HUES6 (cell line): Measurements from ENCODE around the gene PIK3CB.
"Not testable (repeated sequence)": the region's sequence is repeated elsewhere in the genome, so short reads cannot be mapped to it uniquely, and the experiment has no call there.

Experiments
- H3K27ac ChIP-seq: 2 replicates; pipeline ENCODE4 v1.7.0; 2013; ENCODE audit warnings: low read depth, mild to moderate bottlenecking, low read length, inconsistent platforms
- H3K27me3 ChIP-seq: 2 replicates; pipeline ENCODE4 v1.6.1; 2013; ENCODE audit warnings: low read length; ENCODE audit not compliant: control insufficient read depth, insufficient read depth
- H3K36me3 ChIP-seq: 2 replicates; pipeline ENCODE4 v1.6.1; 2013; ENCODE audit warnings: low read length; ENCODE audit not compliant: control insufficient read depth, insufficient read depth
- H3K4me1 ChIP-seq: 2 replicates; pipeline ENCODE4 v1.6.1; 2013; ENCODE audit warnings: low read length; ENCODE audit not compliant: control insufficient read depth, insufficient read depth
- H3K4me3 ChIP-seq: 2 replicates; pipeline ENCODE4 v1.5.1; 2013; ENCODE audit warnings: low read depth, low read length
- H3K9ac ChIP-seq: one replicate; pipeline ENCODE4 v1.6.1; 2013; ENCODE audit warnings: mild to moderate bottlenecking, low read length
- H3K9me3 ChIP-seq: 2 replicates; pipeline ENCODE4 v1.6.1; 2013; ENCODE audit warnings: low read depth, low read length; ENCODE audit not compliant: control insufficient read depth, insufficient read depth

The PIK3CB gene

DNA sequence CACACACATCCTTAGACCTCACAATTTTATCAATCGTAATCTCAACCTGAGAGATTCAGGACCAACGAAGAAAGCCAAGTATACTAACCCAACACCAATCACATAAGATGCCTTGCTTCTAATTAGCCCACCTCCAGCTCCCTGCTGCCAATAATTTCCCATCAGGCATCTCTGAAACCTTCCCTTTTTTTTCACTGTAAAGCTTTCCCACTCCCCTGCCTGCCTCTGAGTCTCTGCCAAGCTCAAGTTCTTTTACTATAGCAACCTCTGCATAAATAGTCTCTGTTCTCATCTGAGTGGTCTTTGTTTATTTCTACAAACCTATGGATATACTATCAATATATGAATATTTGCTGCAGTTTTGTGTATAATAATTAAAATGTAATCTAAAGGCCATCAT lies 86.5 kb downstream of the PIK3CB start:
- H3K4me3 ChIP-seq = no peak overlapping the region
- H3K27ac ChIP-seq = no peak overlapping the region
- no peaks in the 10 kb centered on the region for H3K4me1 ChIP-seq
- H3K9me3 ChIP-seq = peaks cover 11% of the 10 kb centered on the region
- no peak overlapping the region for H3K9ac ChIP-seq
- H3K27me3 ChIP-seq = no peaks in the 10 kb centered on the region
- peaks cover 32% of the 10 kb centered on the region for H3K36me3 ChIP-seq

DNA sequence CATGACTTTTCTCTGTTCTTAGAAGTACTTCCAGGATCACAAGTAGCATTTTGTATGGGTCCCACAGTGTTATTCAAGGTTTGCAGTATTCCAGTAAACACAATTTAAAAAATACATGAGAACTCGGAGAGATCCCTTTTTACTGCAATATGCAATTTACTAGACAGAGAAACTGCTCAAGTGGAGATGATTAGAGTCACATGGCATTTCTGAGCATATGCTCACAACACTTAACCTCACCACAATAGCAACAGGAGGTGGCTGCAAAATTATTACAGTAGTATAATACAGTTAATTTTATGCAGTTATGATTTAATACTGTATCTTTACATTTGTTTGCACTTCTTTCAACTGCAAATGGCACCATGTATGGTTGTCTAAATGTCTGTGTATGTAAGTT lies 87.5 kb downstream of the PIK3CB start:
- Histone ChIP-seq H3K36me3 (peaks cover 30% of the 10 kb centered on the region), H3K4me1 (no peaks in the 10 kb centered on the region), H3K27ac (no peak overlapping the region), H3K9me3 (peaks cover 11% of the 10 kb centered on the region), H3K4me3 (no peak overlapping the region), H3K27me3 (no peaks in the 10 kb centered on the region), H3K9ac (no peak overlapping the region)

DNA sequence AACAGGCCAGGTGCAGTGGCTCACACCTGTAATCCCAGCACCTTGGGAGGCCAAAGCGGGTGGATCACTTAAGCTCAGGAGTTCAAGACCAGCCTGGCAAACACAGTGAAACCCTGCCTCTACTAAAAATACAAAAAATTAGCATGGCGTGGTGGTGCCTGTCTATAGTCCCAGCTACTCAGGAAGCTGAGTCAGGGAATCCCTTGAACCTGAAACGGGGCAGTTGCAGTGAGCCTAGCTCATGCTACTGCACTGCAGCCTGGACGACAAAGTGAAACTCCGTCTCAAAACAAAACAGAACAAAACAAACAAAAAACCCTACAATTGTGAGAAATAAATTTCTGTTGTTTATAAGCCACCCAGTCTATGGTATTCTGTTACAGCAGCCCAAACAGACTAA lies 94.7 kb downstream of the PIK3CB start:
- Histone ChIP-seq H3K27ac (no peak overlapping the region), H3K4me1 (no peaks in the 10 kb centered on the region)

DNA sequence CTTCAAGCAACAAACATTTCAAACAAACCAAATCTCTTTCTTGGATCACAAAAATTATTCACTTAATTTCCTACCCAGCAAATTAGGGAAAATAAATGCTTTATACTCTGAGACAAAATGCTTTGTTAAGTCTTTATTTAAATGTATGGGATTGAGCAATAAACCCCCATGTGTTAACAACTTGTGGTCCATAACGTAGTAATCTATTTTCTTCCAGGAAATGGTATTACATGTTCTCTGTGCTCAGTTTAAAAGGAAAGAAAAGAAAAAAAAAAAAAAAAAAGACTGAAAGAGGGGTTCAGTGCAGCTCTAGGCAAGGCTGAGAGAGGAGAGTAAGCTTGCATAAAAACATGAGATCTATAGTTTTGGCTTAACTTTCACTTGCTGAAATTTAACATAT lies 102.3 kb downstream of the PIK3CB start:
- Histone ChIP-seq H3K36me3 (peaks cover 17% of the 10 kb centered on the region), H3K4me3 (no peak overlapping the region), H3K4me1 (no peaks in the 10 kb centered on the region), H3K9me3 (no peaks in the 10 kb centered on the region), H3K27me3 (no peaks in the 10 kb centered on the region), H3K27ac (no peak overlapping the region), H3K9ac (no peak overlapping the region)

More for the DNA sequence above, 94.7 kb downstream of the PIK3CB start:
- H3K9me3 ChIP-seq = no peaks in the 10 kb centered on the region
- H3K36me3 ChIP-seq = peaks cover 29% of the 10 kb centered on the region
- no peak overlapping the region for H3K4me3 ChIP-seq
- no peak overlapping the region for H3K9ac ChIP-seq
- H3K27me3 ChIP-seq = no peaks in the 10 kb centered on the region

DNA sequence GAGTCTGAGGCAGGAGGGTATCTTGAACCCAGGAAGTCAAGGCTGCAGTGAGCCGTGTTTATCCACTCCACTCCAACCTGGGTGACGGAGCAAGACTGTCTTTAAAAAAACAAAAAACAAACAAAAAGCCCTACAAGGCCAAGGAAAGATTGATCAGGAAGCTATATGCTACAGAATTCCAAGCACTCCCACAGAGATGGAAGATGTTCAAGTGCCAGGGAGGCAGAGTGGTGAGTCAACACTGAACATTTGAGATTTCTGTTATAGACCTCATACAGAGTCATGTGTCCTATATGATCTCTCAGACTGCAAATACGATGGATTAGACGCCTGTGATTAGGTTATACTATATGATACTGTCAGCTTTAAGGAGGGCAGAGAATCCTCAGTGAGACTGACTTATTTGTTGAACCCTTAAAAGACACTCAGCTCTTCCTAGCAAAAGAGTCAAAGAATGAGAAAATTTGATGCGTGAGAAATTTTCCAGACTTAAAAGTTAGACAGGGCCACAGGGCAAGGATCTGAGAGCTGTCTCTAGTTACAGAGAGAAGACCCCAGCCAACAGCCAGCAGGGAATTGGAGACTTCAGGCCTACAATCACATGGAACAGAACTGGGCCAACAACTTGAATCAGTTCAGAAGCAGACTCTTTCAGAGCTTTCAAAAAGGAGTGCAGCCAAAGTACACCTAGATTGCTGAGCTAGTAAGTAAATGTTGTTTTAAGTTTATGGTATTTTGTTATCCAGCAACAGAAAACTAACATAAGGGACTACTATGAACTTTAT lies 107.6 kb downstream of the PIK3CB start:
- Histone ChIP-seq H3K4me3 (no peak overlapping the region), H3K27me3 (no peaks in the 10 kb centered on the region), H3K9ac (no peak overlapping the region), H3K27ac (no peak overlapping the region), H3K4me1 (peaks cover 10% of the 10 kb centered on the region; the same call in 1 of the 2 replicates), H3K9me3 (no peaks in the 10 kb centered on the region), H3K36me3 (0 out of 2 replicates have a peak, but pooled peaks cover 3% of the 10 kb centered on the region)

DNA sequence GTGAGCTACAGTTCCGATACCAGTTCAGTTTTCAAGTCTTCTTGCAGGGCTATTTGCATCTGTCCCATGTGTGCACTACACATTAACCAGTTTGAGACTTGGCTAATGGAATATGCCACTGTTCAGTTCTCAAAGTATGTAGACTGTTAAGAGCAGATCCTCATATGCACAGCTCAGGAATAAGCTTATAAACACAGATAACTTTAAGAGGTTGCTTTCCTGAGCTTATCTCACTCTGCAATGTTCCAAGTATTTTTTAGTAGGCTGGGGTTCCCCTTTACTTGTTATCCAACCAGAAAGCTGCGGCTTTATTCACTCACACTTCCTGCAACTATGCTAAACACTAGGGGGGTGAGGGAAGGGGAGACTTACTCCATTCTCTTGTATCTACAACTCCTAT lies 108.7 kb downstream of the PIK3CB start:
- H3K9ac ChIP-seq, H3K4me1 ChIP-seq, H3K4me3 ChIP-seq, H3K9me3 ChIP-seq, H3K27me3 ChIP-seq, H3K27ac ChIP-seq, H3K36me3 ChIP-seq: not testable (repeated sequence)

DNA sequence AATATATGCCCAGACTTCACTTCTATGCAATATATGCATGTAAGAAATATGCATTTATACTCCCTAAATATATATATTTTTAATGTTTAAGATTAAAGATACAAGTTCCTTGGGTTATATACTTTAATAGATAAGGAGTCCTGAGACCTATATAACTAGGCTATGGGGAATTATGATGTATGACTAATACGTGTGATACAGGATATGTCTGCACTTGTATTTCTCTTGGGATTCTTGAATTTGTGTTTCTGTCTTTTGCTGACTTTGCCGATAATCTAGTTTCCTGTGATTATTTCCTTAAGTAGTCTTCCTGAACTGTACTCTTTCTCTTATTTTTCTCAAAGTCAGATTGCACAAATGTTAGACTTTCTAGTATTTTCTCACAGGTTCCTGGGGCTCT lies 109.6 kb downstream of the PIK3CB start:
- Histone ChIP-seq H3K36me3 (0 out of 2 replicates have a peak, but pooled peaks cover 3% of the 10 kb centered on the region), H3K27me3 (no peaks in the 10 kb centered on the region), H3K9ac (no peak overlapping the region), H3K4me1 (peaks cover 10% of the 10 kb centered on the region; the same call in 1 of the 2 replicates), H3K27ac (no peak overlapping the region), H3K4me3 (no peak overlapping the region), H3K9me3 (no peaks in the 10 kb centered on the region)

DNA sequence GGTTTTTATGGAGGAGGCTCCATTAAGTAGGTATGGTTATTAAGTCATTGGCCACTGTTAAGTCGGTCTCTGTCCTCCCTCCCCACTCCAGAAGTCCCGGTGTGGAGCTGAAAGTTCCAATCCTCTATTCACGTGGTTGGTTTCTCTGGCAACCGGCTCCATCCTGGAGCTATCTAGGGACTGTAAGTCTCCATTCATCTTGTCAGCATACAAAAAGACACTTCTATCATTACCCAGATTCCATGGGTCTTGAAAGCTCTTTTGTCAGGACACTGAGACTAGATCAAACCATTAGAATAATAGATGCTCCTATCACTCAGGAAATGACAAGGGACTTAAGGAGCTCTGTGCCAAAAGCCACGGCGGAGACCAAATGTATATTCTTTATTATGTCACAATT lies 110.3 kb downstream of the PIK3CB start:
- Histone ChIP-seq H3K4me3 (no peak overlapping the region), H3K27ac (no peak overlapping the region), H3K9me3 (no peaks in the 10 kb centered on the region), H3K27me3 (no peaks in the 10 kb centered on the region), H3K9ac (no peak overlapping the region), H3K4me1 (peaks cover 10% of the 10 kb centered on the region; the same call in 1 of the 2 replicates), H3K36me3 (0 out of 2 replicates have a peak, but pooled peaks cover 3% of the 10 kb centered on the region)

DNA sequence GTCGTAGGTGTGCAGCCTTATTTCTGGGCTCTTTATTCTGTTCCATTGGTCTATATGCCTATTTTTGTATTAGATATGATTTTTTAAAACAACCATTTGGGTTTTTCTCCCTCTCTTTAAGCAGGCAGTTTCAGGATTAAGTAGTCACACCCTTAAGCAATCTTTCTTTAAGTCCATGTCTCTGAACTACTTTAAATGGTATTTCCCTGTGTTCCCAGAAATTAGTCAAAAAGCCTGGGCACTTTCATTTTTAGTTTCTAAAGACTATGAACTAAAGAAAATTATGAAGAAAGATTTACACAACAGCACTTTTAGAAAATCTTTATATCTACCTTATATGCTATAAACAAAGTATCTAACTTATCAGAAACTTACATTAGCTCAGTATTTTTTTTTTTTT lies 115.9 kb downstream of the PIK3CB start:
- H3K9ac ChIP-seq = no peak overlapping the region
- H3K27me3 ChIP-seq = no peaks in the 10 kb centered on the region
- H3K27ac ChIP-seq = no peak overlapping the region
- peaks cover 6% of the 10 kb centered on the region; the same call in 1 of the 2 replicates for H3K4me1 ChIP-seq
- H3K9me3 ChIP-seq = no peaks in the 10 kb centered on the region
- 0 out of 2 replicates have a peak, but pooled peaks cover 3% of the 10 kb centered on the region for H3K36me3 ChIP-seq
- no peak overlapping the region for H3K4me3 ChIP-seq

DNA sequence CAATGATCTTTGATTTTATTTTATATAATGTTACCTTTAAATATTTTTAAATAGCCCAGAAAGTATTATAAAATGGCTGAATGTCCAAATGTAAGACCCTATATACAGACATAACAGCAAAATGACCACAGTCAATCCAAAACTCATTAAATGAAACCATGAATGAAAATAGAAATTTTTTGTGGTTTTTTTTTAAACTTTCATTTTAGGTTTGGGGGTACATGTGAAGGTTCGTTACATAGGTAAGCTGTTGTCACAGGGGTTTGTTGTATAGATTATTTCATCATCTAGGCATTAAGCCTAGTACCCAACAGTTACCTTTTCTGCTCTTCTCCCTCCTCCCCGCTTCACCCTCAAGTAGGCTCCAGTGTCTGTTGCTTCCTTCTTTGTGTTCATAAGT lies 117.4 kb downstream of the PIK3CB start:
- H3K4me1 ChIP-seq = no peaks in the 10 kb centered on the region
- H3K4me3 ChIP-seq = no peak overlapping the region
- no peaks in the 10 kb centered on the region for H3K27me3 ChIP-seq
- no peak overlapping the region for H3K9ac ChIP-seq
- H3K27ac ChIP-seq = no peak overlapping the region
- H3K9me3 ChIP-seq = no peaks in the 10 kb centered on the region
- H3K36me3 ChIP-seq = peaks cover 12% of the 10 kb centered on the region

DNA sequence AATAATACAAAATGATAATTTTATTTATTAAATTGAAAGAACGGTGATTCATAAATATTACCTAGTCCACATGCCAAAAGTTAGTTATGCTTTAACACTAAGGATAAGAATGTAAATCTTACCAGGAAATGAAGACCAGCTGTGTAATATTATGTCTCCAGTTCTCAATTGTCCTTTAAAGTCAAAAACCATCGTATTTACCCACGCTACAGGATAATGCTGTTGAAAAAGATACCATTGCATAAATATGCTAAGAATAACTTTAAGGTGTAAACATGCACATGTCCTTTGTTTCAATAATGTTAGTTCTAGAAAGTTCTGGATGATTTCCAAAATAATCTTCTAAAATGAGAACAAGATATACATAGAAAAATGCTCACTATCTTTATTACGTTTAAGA lies 122.6 kb downstream of the PIK3CB start:
- Histone ChIP-seq H3K36me3 (peaks cover 31% of the 10 kb centered on the region), H3K9me3 (no peaks in the 10 kb centered on the region), H3K27ac (no peak overlapping the region), H3K4me3 (no peak overlapping the region), H3K27me3 (no peaks in the 10 kb centered on the region), H3K4me1 (no peaks in the 10 kb centered on the region), H3K9ac (no peak overlapping the region)
